HL-60/S4 treated with retinoic acid at 250 ng/mL for 4 days and 3 days (cell line): ENCODE measurements around the gene IRS2.
"Not testable (repeated sequence)": the region's sequence is repeated elsewhere in the genome, so short reads cannot be mapped to it uniquely, and the experiment has no call there.

Experiments used
- in situ Hi-C: fragments of 300-500 bp; cut with MboI; formaldehyde crosslinking; loops from 2 replicates; pipeline ENCODE4 v1.7.0; 2022; ENCODE audit warnings: low sequenced_read_pairs

Gene IRS2, protein sequence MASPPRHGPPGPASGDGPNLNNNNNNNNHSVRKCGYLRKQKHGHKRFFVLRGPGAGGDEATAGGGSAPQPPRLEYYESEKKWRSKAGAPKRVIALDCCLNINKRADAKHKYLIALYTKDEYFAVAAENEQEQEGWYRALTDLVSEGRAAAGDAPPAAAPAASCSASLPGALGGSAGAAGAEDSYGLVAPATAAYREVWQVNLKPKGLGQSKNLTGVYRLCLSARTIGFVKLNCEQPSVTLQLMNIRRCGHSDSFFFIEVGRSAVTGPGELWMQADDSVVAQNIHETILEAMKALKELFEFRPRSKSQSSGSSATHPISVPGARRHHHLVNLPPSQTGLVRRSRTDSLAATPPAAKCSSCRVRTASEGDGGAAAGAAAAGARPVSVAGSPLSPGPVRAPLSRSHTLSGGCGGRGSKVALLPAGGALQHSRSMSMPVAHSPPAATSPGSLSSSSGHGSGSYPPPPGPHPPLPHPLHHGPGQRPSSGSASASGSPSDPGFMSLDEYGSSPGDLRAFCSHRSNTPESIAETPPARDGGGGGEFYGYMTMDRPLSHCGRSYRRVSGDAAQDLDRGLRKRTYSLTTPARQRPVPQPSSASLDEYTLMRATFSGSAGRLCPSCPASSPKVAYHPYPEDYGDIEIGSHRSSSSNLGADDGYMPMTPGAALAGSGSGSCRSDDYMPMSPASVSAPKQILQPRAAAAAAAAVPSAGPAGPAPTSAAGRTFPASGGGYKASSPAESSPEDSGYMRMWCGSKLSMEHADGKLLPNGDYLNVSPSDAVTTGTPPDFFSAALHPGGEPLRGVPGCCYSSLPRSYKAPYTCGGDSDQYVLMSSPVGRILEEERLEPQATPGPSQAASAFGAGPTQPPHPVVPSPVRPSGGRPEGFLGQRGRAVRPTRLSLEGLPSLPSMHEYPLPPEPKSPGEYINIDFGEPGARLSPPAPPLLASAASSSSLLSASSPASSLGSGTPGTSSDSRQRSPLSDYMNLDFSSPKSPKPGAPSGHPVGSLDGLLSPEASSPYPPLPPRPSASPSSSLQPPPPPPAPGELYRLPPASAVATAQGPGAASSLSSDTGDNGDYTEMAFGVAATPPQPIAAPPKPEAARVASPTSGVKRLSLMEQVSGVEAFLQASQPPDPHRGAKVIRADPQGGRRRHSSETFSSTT (N-terminal part only)

GRCh38 chr13:109786457-109787134 lies at the start of gene IRS2:
IRS2 (minus strand) TSS chr13:109786583; CDS start chr13:109786053, 530 bp downstream.
- in situ Hi-C loops = loop anchor here (25.0 kb wide), 1 partner anchor 824 kb away; no protein-coding TSS in a partner anchor

DNA sequence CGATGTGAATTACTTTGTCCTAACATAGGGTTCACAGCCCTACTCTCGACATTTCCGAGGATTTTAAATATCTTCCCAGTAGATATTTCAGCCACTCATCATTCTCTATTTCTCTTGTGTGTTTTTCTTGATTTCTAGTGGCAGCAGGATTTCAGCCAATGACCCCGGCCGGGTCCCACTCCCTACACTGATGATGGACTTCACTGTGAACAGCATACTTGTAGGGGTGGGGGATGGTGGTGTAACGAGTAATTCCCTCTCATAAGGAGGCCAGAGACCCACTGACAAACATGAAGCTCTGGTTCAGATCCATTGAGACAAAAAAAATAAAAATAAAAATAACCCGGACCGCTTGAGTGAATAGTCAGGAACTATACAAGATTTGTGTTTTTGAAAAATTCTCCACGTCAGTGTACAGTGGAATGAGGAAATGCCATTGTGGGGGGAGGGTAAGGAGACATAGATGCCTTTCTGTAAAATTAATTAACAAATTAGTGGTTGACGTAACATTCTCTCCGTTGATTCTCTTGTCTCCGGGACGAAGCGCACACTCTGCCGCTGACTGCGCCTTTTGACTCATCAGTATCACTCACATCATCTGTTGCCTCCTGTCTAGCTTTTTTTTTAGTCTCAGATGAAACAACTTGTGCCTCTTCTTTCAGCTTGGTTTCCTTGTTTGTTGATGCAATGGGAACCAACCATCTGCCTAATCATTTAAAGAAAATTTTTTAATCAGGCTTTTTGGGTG lies 48.8 kb upstream of the IRS2 start:
- in situ Hi-C loops = no loop called here

DNA sequence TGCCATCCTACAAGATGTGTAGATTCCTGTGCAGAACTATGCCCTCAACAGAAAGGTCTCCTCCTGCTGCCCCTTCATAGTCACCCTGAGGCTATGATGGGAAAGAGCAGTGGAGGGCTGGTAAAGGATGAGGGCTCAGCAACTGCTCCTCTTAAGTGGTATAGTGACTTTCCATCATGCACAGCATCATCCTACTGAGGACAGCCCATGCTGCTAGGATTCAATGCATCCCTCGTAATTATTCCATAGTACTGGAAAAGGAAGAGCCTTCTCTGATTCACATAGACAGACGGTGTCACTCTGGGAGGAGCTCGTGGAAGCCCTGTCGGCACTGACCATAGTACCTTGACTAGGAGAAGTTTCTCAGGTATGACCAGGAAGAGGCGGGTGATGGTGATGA lies 47.6 kb upstream of the IRS2 start:
- in situ Hi-C loops = no loop called here

DNA sequence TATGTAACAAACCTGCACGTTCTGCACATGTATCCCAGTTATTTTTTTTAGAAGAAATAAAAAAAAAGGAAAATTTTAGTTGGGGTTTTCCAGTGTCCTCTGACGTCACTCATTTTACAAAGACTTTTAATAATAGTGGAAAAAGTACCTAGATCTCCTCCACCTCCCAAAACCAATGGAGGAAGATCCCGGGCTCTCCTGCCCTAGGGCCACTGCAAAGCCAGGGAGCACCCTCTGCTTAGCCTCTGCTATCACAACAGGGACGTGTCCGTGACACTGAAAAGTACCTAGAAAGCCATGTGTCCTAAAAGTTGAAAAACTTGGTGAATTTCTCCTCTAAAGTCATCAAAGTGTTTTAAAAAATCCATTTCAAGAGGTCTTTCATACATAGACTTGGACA lies 46.7 kb upstream of the IRS2 start:
- in situ Hi-C loops = no loop called here

DNA sequence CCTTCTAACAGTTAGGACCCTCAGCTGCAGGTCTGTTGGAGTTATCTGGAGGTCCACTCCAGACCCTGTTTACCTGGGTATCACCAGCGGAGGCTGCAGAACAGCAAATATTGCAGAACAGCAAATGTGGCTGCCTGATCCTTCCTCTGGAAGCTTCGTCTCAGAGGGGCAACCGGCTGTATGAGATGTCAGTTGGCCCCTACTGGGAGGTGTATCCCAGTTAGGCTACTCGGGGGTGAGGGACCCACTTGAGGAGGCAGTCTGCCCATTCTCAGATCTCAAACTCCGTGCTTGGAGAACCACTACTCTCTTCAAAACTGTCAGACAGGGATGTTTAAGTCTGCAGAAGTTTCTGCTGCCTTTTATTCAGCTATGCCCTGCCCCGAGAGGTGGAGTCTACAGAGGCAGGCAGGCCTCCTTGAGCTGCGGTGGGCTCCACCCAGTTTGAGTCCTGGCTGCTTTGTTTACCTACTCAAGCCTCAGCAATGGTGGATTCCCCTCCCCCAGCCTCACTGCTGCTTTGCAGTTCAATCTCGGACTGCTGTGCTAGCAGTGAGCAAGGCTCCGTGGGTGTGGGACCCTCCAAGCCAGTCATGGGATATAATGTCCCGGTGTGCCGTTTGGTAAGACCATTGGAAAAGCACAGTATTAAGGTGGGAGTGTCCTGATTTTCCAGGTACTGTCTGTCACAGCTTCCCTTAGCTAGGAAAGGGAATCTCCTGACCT lies 42.4 kb upstream of the IRS2 start:
- in situ Hi-C loops = not testable (repeated sequence)

DNA sequence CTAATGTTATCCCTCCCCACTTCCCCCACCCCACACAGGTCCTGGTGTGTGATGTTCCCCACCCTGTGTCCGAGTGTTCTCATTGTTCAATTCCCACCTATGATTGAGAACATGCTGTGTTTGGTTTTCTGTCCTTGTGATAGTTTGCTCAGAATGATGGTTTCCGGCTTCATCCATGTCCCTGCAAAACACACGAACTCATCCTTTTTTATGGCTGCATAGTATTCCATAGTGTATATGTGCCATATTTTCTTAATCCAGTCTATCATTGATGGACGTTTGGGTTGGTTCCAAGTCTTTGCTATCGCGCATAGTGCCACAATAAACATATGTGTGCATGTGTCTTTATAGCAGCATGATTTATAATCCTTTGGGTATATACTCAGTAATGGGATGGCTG lies 36.8 kb upstream of the IRS2 start:
- in situ Hi-C loops = not testable (repeated sequence)

DNA sequence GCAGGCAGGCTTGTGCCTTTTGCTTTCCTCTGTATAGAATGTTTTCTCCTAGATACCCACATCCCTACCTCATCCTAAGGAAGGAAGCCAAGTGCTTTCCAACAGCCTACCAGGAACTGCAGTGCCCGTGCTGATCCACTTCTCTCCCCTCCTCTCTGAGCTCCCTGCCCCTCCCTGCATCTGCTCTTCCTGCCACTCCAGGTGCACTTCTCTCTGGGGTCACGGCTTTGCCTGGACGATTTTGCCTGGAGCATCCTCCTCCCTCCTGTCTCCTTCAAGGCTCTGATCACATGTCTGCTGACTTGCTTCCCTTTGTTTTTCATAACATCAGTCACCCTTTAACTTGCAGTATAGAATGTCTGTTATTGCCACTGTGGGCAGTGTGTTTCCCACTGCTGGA lies 34.7 kb upstream of the IRS2 start:
- in situ Hi-C loops = no loop called here

DNA sequence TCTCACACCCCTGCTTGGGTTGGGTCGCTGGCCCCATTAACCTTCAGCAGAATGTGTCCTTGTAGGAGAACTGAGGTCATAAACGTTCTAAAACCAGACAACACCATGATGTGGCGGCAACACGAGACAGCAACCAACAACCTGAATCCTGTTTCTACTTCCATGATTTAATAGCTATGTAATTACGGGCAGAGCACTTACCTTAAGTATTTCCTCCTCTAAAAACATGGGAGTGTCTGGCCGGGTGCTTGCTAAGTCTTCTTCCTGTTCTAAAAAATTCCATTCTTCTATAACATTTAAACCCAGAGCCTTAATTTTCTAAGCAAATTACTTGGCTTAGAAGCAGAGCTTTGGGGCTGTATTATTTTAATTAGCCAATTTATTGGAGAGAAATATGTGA lies 33.5 kb upstream of the IRS2 start:
- in situ Hi-C loops = no loop called here

DNA sequence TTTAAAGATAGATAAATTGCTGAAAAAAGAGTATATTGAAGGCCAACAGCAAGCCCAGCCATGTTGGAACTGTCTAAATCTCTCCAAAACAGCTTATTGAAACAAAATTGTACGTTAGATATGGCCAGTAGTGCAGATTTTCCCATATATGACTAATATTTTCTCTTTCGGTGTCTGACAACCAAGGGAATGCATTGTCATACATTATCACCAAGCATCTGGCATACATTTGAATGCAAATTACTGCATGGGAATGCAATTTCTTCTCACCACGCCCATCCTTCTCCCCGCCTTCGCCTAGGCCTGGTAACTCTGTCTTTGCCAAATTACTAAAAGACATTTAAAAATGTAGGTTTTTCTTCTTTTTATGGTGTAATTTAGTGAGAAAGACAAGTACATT lies 32.5 kb upstream of the IRS2 start:
- in situ Hi-C loops = no loop called here

DNA sequence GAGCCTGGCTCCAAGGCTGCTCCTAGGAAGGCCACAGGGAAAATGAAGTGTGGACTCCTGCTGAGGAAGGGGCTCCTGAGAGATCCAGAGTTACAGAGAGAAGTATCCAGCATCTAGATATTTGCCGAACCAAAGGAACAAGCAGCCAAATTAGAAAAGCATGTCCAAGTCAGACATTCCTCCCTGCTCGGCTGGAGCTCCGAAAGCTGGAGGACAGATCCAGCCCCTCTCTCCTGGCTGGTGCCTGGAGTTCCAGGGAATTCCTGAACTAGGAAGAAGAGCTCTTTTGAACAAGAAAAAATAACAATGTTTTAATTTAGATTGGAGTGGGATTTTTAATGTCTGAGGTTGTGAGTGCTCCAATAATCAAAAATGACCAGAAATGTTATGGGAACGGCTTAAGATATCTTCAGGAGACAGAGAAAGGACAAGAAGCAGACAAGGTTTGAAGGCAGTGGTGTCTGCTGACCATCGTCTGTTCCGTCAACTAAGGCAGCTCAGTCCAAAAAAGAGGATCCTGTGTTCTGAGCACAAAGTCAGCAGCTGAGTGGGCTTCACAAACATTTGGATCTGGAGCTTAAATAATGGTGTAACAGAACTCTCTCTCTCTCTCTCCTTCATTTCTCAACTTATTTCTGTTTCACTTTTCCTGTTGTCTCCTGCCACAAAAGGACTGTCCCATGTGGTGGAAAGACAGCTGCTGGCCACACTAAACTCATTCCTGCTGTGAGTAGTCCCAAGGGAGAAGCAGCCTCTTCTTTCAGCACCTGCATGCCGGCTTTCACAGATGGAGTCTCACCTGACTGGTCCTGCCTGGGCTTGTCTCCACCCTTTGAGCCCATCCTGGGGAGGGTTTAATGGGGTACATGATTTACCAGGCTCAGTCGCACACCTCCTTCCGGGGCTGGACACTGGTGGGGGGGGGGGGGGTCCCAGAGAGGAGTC lies 31.5 kb upstream of the IRS2 start:
- in situ Hi-C loops = no loop called here

GRCh38 chr13:109816808-109817203 lies 30.4 kb upstream of the IRS2 start:
- in situ Hi-C loops = no loop called here

DNA sequence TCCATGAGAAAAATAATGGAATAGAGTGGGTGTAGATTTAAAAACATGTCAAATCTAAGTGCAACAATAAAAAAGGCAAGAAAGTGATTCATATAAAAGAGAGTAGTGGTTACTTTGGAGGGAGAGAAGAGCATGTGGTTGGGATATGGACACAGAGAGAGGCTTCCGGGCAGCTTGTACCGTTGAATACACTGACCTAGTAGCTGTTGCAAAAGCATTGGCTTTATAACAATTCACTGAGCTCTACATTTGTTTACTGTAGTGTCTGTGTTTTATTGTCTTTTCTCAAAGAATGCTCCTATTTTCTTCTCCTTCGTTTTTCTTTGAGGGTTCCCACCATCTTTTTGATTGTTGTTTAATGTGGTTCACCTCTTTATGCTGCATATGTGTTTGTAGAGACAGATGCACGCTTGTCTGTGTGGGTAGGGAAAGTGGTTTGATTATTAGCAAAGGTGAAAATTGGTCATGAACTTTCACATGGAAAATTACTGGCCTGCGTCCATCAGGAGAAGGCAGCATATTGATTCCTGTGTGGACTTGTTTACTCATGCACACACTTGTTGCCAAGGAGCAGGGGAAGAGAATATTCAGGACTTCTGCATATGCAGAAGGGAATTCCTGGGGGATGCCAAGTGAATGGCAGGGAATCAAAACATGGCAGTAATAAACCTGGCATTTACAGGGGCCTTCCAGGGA lies 29.9 kb upstream of the IRS2 start:
- in situ Hi-C loops = no loop called here

GRCh38 chr13:109815651-109816050 lies 29.3 kb upstream of the IRS2 start:
- in situ Hi-C loops = no loop called here

DNA sequence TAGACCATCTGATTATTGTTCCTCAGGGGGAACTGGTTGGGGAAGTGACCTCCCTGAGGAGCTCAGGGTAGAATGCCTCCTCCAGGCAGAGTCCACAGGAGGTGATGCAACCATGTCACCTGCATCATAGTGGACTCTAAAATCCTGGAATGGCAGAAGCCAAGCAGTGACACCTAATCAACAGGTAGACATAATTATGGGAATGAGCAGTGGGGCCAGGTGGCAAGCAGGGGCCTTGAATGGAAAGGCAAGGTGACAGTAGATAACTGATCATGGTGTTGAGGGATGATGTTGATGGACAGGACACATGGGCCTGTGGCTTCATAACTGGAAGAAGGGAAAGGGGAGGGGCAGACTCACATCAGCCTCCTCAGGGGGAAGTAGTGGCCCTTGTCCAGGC lies 27.3 kb upstream of the IRS2 start:
- in situ Hi-C loops = no loop called here

- in situ Hi-C loops = no loop called here
These were observed 26.0 kb upstream of the IRS2 start for GRCh38 chr13:109812382-109812781.

DNA sequence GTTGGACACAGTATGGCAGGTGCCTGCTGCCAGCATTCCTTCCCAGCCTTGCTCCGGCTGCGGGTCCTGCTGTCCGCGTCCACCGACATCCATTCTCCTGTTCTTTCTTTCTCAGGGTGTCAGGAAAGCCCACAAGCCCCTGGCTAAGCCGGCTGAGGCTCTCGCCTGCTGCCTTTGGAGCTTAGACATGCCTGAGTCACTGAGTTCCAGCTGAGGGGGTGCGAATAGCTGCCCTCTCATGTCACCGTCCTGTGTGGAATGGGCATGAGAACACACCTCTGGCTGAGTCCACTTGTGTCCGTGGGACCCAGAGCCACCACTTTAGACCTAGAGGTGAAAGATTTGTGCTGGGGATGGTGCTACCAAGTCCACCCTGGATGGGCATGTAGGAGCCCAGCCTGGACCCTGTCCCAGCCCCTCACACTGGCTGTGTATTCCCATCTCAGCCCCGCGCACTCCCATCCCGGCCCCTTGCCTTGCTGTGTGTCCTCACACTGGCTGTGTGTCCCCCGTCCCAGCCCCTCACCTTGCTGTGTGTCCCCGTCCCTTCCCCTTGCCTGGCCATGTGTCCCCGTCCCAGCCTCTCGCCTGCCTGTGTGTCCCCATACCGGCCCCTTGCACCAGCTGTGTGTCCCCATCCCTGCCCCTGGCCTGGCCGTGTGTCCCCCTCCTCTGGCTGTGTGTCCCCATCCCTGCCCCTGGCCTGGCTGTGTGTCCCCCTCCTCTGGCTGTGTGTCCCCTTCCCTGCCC lies 24.6 kb upstream of the IRS2 start:
- in situ Hi-C loops = no loop called here
